HG02973 (cell line): ENCODE measurements around the gene SETD6.

Experiments
- ATAC-seq: cut with Tn5 transposase; IDR thresholded peaks from one replicate; pipeline ENCODE4 v1.9.1; 2021; ENCODE audit warnings: moderate library complexity; ENCODE audit not compliant: unreplicated experiment

SETD6 gene

DNA sequence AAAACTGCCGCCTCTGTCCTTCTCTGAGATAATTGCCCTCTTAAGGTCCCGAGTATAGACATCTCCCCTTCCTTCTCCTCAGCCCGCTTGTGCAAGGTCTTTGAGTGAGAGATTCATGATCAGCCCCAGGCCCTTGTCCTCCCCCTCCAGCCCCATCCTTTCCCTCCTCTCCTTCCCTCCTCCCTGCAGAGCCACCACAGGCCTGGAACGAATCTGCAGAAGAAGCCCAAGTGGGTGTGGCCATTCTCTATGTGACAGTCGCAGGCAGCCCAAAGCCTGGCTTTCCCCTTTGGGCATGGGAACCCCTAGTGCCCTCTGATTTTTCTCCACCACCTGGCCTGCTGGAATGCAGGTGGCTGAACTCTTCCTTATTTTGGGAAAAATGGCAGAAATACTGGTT, 22.6 kb upstream of the SETD6 start:
- ATAC-seq = no peak

DNA sequence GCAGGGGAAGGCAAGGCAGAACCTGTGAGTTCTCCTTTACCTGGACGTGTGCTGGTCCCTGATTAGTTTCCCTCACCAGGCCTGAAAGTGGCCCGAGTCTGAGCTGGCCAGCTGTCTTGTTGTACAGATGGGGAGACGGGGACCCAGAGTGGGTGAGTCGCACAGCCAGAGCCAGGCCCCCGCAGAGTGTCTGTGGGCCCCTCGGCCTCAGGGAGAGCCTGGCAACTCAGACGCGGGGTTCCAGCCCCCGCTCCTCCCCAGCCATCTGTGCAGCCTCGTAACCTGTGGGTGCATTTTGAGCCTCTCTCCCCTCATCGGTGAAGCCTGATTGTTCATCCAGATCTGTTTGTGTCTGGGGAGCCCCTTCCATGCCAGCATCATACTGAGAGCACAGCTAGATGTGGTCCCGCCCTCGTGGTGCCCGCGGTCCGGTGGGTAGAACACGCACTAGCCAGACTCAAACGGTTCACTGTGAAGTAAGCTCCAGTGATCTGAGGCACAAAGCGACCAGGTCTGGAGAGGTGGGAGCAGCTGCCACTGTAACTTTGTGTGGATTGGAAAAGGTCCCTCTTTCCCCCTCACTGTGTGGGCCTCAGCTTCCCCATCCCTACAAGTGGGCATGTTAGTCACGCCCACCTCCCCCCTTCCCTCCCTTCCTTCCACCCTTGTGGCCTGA, 21.4 kb upstream of the SETD6 start:
- ATAC-seq = no peak

DNA sequence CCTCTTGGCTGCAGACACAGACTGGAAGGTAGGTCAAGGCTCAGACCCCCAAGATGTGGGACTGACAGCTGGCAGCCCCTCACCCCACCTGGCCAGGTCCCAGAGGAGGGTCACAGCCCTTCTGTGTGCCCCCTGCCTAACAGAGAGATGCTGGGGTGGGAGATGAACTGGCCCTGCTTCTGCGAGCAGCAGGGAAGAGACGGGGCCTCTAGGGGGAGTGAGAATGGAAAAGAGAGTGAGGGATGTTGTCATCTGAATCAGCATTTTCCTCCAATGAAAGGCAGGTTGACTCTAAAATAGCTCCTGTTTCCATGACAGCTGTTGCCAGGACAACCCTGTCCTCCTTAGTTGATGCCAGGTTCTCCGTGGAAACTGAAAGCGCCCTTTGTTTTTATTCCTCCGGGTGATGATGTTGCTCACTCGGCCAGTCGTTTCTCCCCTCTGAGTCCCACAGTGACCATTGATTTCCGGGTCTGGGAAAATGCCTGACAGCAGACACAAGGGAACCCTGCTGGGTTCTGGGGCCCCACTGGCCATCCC, 20.3 kb upstream of the SETD6 start:
- peak; percentile 75 for ATAC-seq

DNA sequence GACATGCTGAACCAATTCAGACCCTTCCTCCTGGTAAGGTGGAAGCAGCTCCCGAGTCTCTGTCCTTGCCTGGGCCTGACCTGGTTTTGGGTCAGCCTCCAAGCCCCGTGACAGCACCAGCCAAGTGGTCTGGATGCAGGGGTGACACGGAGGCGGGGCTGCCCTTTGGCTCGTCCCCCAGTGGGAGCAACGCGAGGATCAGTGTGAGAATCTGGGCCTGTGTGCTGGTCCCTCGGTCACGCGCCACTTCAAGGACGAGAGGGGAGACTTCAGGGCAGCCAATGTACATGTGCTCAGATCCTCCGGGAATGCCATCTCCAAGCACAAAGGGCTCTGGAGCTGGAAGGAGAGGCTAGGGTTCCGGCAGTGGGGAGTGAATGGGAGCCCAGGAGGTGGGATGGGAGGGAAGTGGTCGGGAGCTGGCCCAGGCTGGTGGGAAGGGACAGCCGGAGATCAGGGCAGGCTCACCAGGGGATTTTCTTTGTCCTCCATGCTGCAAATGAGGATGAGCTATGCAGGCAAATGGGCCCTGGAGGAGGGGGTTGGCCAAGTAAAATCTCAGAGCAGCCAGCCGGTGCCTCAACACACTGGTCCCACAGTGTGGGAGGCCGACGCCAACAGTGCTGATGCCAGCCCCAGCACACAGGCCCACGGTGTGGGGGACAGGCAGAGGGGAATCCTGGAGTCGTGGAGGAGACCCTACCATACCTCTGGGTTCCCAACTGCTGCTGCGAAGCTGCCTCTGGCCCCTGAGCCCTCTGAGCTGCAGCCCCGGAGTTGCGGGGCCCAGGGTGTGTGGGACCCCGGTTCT, 19.6 kb upstream of the SETD6 start:
- no peak for ATAC-seq

DNA sequence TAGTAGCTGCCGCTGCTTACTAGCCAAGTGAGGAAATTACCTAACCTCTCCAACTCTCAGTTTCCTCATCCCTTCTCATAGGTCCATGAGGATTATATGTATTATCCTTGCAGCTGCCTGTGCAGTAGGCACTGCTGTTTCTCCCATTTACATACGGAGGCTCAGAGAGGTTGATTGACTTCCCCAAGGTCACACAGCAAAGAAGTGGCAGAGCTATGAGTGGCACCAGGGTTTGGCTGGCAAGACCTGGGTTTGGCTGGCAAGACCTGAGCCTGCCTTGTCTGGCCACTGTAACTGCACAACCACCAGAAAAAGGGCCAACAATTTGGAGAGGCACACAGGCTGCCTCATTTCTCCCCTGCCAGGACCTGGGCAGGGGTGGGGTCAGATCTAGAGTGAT, 17.8 kb upstream of the SETD6 start:
- no peak for ATAC-seq

DNA sequence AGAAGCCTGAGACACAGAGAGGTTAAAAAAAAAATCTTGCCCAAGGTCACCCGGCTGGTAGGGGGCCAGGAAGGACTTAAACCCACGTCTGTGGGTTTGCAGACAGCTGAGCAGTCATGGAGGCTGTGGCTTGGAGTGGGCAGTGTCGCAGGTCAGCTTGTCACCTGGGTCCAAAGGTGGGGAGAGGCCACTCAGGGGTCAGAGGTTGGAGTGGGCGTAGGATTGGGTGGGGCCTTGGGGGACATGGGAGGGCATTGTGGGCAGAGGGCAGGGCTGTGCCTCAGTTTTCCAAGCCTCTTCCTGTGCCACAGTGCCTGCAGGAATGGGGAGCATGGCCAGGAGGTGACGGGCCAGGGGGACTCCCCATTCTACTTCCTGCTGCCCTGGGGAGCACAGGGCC, 17.4 kb upstream of the SETD6 start:
- no peak for ATAC-seq

DNA sequence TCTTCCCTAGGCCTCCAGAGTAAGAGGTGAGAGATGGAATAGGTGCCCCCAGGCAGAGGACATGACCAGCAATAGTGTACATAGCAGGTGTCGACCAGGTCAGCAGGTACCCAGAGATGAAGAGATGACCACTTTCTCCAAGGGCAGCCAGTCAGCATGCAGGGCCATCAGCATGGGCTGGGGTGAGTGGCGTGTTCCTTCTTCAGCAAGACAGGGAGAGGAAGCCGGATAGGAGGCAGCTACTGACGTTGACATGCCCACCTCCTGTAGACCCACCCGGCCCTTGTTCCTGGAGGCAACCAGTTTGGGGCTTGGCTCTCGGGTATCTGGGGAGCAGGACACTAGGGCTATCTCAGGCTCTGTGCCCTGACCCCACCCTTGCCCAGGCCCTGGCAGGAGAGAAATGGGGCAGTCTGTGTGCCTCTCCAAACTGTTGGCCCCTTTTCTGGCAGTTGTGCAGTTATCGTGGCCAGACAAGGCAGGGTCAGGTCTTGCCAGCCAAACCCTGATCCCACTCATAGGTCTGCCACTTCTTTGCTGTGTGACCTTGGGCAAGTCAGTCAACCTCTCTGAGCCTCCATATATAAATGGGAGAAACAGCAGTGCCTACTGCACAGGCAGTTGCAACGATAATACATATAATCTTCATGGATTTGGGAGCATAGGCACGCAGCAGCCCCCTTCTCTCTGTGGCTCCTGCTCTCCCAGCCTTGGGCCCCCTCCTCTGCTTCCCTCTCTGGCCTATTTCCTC, 16.8 kb upstream of the SETD6 start:
- no peak for ATAC-seq

DNA sequence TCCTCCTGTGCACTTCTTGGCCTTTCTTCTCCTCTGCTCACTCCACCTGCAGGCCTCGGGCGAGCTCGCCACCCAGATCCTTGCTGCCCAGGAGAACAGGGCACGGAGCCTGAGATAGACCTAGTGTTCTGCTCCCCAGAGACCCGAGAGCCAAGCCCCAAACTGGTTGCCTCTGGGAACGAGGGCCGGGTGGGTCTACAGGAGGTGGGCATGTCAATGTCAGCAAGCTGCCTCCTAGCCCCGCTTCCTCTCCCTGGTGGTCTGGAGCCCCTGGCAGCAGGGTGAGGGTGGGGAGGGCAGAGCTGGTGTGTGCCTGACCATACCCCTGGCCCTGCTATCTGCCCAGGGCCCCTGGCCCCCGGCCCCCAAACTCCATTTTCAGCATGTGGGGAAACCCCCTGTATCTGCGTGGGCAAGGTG, 16.2 kb upstream of the SETD6 start:
- ATAC-seq = no peak

DNA sequence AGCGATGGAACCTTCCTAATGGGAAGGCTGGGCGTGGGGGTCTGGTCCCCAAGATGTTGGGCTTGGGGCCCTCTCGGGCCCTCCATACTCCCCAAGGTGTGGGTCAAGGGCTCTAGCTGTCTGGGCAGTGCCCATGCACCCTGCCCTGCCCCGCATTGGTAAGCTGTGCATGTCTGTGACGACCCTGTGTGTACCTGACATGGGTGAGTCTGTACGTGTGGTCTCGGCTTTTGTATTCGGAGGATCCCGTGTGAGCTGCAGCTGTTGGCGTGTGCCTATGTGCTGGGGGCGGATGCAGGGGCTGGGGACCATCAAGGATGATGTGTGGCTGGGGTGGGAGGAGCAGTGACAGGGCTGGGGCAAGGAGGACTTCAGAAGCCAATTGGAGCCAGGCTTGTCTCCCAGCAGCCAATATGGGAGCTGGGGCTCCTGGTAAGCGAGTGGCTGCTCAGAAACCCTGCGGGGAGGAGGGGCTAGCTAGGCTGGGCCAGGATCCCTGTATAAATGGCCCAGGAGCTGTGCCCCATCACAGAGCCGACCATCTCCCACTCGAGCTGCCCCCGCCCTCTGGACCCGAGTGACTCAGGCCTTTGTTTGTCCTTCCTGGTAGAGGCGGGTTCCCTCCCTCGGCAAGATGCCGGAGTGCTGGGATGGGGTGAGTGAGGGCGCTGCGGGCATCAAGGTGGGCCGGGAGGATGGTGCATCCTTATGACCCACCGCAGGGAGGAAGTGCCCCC, 15.5 kb upstream of the SETD6 start, which contains the start of gene NDRG4:
NDRG4 (plus strand) TSS at position 529 of the 737 bp plus-strand sequence; CDS start at position 635, 106 bp downstream.
- ATAC-seq = peak; percentile 42

DNA sequence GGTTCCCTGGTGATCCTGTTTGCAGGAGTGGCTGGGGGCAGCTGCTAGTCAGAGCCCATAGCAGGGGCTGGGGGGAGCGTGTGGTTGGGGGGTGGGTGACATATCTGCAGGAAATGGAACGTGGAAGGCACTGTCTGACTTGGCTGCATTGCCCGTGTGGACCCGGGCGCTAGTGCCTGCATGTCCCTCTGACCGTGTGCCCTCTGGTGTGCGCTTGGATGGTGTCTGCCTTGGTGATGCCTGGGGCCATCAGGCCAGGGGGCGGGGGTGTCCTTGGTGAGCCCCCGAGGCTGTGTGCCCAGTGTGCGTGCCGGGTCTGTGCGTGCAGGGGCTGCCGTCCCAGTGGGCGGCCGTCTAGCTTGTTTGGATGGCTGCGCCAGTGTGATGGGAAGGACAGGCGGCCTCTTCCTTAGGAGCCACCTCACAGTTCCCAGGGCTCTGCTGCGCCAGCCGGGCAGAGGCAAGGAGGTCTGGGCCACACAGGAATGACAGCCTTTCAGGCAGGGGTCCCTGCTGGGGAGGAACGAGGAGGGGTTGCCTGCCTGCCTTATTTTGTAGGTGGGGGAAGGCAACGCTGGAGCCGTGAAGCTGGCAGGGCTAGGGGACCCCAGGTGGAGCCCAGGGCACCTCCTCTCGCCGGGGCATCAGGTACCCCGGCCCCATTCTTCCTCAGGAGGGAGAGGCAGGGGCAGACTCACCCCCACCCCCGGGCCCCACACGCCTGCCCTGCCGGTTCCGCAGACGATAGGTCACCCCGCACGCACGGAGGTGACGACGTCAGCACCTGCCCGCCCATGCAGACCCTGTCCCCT, 14.7 kb upstream of the SETD6 start:
- ATAC-seq = no peak

DNA sequence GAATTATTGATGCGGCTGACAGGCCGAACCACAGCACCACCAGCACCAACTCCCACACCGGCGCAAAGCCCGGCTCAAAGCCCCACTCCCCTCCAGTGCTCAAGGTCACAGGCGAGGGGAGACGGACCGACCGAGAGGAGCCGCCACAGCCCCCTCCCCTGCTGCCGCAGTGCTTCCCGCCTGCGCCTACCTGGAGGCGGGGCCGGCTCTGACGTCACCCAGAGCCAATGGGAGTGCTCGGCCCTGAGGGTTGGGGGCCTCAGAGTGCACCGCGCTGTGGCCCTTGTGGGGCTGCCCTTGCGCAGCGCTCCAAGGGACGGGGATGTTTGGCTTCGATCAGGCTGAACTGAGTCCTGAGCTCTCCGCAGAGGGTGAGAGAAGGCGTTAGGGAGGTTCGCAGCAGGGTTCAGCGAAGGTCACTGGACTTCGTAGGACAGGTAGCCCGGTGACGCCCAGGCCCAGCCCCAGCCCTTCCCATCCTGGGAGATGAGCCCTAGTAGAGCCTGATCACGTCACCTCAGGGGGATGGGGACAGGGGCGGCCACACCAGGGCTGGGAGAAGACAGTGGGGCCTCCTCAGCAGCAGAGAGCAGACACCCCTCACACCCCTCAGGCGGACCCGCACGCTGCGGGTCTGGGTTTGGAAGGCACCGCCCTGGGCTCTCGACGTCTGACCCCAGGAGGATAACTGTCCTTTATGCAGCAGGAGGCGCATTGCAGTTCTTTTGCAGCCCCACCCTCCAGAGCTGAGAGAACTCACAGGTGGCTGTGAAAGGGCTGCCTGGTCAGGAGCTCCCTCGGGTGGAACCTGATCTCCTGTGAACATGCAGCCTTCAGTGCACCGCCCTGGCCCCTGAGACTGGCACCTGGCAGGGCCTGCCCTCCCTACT, 13.8 kb upstream of the SETD6 start:
- ATAC-seq = no peak

DNA sequence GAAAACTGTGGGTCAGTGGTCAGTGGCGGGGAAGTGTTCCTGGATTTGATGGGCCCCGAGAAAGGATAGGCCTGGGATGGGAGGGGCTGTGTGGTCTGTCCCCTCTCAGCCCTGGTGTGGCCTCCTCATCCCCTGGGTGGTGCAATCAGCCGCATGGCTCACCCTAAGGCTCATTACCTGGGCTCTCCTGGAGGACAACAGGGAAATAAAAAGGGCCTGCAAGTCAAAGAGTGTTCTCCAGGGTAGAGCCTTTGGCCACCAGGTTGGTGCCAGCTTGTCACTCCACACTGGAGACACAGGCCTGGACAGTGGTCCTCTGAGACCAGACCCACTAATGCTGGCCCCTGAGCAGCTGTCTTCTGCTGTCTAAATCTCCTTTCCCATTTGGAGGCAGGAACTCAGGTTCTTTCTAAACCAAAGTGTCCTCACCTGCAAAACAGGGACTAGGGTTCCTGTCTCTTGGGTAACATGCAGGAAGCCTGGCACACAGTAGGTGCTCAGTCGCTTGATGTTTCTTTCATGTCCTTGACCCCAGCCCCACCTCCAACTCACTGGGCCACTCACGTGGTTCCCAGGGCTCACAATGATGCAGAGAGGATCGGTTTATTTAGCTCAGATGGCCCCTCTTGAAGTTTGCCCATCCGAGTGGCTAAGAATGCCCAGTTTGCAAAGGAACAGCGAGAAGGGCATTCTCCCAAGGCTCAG, 12.9 kb upstream of the SETD6 start:
- no peak for ATAC-seq

DNA sequence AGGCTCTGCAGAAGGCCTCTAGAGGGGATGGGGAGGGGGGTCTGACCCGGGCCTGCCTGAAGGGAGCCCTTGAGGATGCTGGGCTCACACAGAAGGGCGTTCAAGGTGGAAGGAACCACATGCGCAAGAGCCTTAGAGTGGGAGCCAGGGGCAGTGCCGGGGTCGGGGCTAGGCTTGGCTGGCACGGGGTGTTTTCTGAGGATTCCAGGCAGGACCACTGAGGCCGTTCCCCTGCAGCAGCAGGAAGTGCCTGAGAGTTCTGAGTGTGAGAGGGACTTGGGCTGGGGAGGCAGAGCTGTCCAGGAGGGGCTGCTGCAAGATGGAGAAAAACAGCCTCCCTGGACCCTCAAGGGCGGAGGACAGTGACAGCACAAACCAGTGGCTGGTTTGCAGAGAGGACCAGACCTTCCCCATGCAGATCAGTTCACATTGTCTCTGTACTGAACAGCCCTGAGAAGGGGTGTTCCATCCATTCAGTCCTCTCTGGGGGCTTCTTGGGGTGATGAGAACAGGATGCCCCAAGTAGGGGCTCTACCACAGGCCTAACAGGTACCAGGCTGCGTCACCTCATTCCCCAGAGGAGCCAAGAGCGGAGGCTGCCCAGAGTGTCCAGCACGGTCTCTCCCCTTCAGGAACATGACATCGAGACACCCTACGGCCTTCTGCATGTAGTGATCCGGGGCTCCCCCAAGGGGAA, 12.0 kb upstream of the SETD6 start:
- no peak for ATAC-seq

DNA sequence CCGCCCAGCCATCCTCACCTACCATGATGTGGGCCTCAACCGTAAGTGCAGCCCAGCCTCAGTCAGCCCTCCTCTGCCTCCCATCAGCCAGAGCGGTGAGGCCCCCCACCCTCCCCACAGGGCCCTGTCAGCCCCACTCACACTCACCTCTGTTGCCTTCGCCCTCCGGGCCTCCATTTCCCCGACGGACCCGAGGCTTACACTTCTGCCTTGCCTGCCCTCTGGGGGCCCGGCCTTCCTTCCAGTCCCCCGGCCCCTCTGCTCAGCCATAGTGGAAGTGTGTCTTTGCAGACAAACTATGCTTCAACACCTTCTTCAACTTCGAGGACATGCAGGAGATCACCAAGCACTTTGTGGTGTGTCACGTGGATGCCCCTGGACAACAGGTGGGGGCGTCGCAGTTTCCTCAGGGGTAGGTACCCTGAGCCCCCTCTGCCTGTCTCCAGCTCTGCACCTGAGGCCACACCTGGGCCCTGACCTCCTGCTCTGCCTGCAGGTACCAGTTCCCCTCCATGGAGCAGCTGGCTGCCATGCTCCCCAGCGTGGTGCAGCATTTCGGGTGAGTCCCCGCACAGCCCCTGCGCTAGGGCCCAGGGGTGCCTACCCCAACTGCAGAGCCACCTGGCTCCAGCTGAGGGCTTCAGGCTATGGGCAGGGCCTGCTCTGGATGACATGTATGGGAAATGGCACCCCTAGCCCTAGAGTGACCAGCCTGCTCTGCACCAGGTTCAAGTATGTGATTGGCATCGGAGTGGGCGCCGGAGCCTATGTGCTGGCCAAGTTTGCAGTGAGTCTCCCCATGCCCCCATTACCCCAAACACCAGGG, 11.2 kb upstream of the SETD6 start:
- ATAC-seq = no peak

DNA sequence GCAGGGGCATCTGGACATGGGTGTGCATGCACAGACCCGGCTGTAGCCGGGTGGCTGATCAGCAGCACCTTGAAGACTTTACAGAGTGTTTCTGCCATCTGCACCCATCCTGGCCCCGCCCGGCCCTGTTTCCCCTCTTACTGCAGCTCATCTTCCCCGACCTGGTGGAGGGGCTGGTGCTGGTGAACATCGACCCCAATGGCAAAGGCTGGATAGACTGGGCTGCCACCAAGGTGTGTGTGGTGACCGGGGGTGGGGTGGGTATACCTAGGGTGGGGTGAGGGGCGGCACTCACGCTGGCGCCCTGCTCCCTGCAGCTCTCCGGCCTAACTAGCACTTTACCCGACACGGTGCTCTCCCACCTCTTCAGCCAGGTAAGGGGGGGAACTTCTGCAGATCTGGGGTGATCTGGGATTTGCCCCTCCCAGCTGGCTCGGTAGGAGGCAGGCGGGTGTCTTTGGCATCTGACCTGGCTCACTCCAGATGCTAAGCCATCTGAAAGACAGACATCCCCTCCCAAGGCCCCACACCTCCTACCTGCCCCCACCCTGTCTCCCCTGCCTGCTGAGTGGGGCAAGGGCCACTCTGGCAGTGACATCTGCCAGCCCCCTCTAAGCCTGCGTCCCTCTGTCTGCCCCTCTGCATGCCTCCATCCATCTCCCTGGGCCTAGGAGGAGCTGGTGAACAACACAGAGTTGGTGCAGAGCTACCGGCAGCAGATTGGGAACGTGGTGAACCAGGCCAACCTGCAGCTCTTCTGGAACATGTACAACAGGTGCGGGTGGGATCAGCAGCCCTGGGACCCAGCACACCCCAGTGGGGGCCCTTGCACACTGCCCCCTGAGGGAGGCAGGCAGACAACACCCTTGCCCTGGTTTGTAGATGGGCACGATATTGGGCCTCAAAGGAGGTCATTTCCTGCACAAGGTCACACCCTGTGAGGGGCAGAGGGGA, 8.8 kb upstream of the SETD6 start:
- ATAC-seq = no peak
